ENCODE measurements around the gene KAZALD1. TPM values are rescaled to one million over a fixed set of nuclear protein-coding genes. Genes with fewer than 3 reads are reported as not detected.

KAZALD1 gene, protein sequence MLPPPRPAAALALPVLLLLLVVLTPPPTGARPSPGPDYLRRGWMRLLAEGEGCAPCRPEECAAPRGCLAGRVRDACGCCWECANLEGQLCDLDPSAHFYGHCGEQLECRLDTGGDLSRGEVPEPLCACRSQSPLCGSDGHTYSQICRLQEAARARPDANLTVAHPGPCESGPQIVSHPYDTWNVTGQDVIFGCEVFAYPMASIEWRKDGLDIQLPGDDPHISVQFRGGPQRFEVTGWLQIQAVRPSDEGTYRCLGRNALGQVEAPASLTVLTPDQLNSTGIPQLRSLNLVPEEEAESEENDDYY
- total RNA-seq = 1.1 and 1.7 TPM in 2 replicates

GRCh38 chr10:101061624-101062231 is at the start of gene KAZALD1:
Gene KAZALD1 (plus strand): TSS chr10:101061989. CDS start chr10:101062593, 604 bp downstream.

DNA sequence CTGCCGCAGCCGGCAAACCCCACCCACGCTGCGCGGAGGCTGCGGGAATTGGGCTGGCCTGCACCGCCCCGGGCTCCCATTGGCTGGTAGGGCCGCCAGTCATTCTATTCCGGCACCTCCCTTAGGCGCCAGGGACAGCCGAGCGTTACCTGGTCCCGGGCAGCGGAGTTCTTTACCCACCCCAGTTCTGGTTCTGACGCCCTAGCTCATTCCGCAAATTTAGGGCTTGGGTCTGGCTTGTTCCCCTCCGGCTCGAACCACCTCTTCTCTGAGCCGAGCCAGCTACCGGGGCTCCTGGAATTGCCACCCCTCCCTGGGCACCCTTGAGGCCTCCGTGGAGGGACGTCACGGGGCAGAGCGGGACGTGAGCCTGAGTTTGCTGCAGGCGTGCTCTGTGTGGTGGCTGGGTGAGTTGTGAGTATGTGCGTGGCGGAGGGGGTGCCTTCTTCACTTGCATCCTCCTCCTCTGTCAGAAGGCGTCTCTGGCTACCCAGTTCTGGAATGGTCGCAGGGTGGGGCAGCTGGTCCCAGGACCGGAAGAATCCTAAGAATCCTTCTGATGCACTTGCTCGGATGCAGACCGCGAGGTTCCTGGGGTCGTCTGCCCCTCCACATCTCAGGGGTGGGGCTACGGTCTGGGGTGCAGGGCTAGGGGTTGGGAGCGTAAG is 30.5 kb upstream of the KAZALD1 start, which contains the start of the genes PDZD7 and SFXN3:
Gene PDZD7, minus strand, starts transcription at position 2 of the 668 bp plus-strand sequence. CDS start 910 bp downstream, outside the sequence.
Gene SFXN3, plus strand, starts transcription at position 107 of the 668 bp plus-strand sequence. CDS start 3,461 bp downstream, outside the sequence.

Other genes starting within 250 kb of the KAZALD1 start
- 20.6 and 22.5 TPM in 2 replicates for gene SLF2, start 149.0 kb upstream of the KAZALD1 start, total RNA-seq
- 0.63 and 0.94 TPM in 2 replicates for gene SEMA4G, start 92.5 kb upstream of the KAZALD1 start, total RNA-seq
- 40.0 and 50.7 TPM in 2 replicates for gene MRPL43, start 74.5 kb upstream of the KAZALD1 start, total RNA-seq
- gene TWNK, start 74.4 kb upstream of the KAZALD1 start, total RNA-seq = 7.6 and 9.4 TPM in 2 replicates
- gene LZTS2, start 62.2 kb upstream of the KAZALD1 start, total RNA-seq = 33.7 and 45.4 TPM in 2 replicates
- gene PDZD7, start 30.9 kb upstream of the KAZALD1 start, total RNA-seq = 0.27 and 0.85 TPM in 2 replicates
- 59.2 and 63.5 TPM in 2 replicates for gene SFXN3, start 30.8 kb upstream of the KAZALD1 start, total RNA-seq
- gene TLX1, start 69.3 kb downstream of the KAZALD1 start, total RNA-seq = 0.18 TPM in 1 of 2 replicates, not detected in the other
- gene LBX1, start 167.5 kb downstream of the KAZALD1 start, total RNA-seq = not detected in 2 replicates

Data from endothelial cell of coronary artery (primary cell).